HEK293 (cell line): Measurements from ENCODE around the gene IQSEC1.

Experiments used
- CTCF ChIA-PET: fragments of 350-600 bp; formaldehyde crosslinking; extraction: SDS; loops from one replicate; lab custom pipeline; 2021; ENCODE audit warnings: antibody characterized with exemption; lab: Yijun Ruan, JAX
- POLR2A ChIA-PET: fragments of 300-600 bp; formaldehyde crosslinking; extraction: SDS; loops from one replicate; lab custom pipeline; 2020; ENCODE audit warnings: antibody characterized with exemption, inconsistent platforms; lab: Yijun Ruan, JAX
- H3K27ac ChIP-seq: fragments of 200-500 bp; sonication (Bioruptor generic); 2 replicates; pipeline ENCODE4 v1.5.1; 2014; ENCODE audit warnings: low read depth, low read length, control low read depth, inconsistent platforms; ENCODE audit errors: extremely low read depth
- H3K36me3 ChIP-seq, 2 experiments: fragments of 200-500 bp in 1 of 2; sonication (Bioruptor generic) in 1 of 2; 1 replicate in 1 of 2; 2 replicates in 1 of 2; pipeline ENCODE4 v1.5.1; 2014 to 2017; ENCODE audit warnings: inconsistent platforms in 2 of 2, low read length in 2 of 2; ENCODE audit not compliant: control insufficient read depth in 2 of 2, insufficient read depth in 1 of 2
- H3K4me1 ChIP-seq: fragments of 200-500 bp; sonication (Bioruptor generic); 2 replicates; pipeline ENCODE4 v1.5.1; 2014; ENCODE audit warnings: mild to moderate bottlenecking, low read length, inconsistent platforms; ENCODE audit not compliant: control insufficient read depth, insufficient read depth
- H3K4me3 ChIP-seq: 2 replicates; pipeline ENCODE4 v1.5.1; 2011; ENCODE audit warnings: low read depth, mild to moderate bottlenecking, control low read depth, low read length, moderate library complexity
- H3K9me3 ChIP-seq: fragments of 200-500 bp; sonication (Bioruptor generic); 2 replicates; pipeline ENCODE4 v1.5.1; 2014; ENCODE audit warnings: low read depth, low read length, inconsistent platforms; ENCODE audit not compliant: control insufficient read depth, insufficient read depth
- EGR2 ChIP-seq: fragments of 450-650 bp; formaldehyde crosslinking; IDR thresholded peaks from 2 replicates; pipeline ENCODE4 v1.5.1; 2016; ENCODE audit warnings: low read depth, missing biosample characterization, missing genetic modification characterization
- SP2 ChIP-seq: fragments of 450-650 bp; formaldehyde crosslinking; IDR thresholded peaks from 2 replicates; pipeline ENCODE4 v1.5.1; 2016; ENCODE audit warnings: missing biosample characterization, missing genetic modification characterization
- WT1 ChIP-seq: fragments of 450-650 bp; formaldehyde crosslinking; IDR thresholded peaks from 2 replicates; pipeline ENCODE4 v1.5.1; 2016; ENCODE audit warnings: missing biosample characterization, missing genetic modification characterization
- ZBTB20 ChIP-seq: fragments of 450-650 bp; formaldehyde crosslinking; IDR thresholded peaks from 2 replicates; pipeline ENCODE4 v1.5.1; 2016; ENCODE audit warnings: missing biosample characterization, missing genetic modification characterization
- ZBTB48 ChIP-seq: fragments of 450-650 bp; formaldehyde crosslinking; IDR thresholded peaks from 2 replicates; pipeline ENCODE4 v1.5.1; 2016; ENCODE audit warnings: missing biosample characterization, missing genetic modification characterization
- ZBTB7A ChIP-seq: fragments of 450-650 bp; formaldehyde crosslinking; IDR thresholded peaks from 2 replicates; pipeline ENCODE4 v1.5.1; 2016; ENCODE audit warnings: low read depth, missing biosample characterization, missing genetic modification characterization
- ZFHX2 ChIP-seq: fragments of 450-650 bp; formaldehyde crosslinking; conservative IDR thresholded peaks from 2 replicates; pipeline ENCODE4 v1.5.1; 2016; ENCODE audit warnings: missing biosample characterization, missing genetic modification characterization
- ZNF16 ChIP-seq: fragments of 450-650 bp; formaldehyde crosslinking; IDR thresholded peaks from 2 replicates; pipeline ENCODE4 v1.5.1; 2016; ENCODE audit warnings: low read depth, missing biosample characterization, missing genetic modification characterization
- ZNF2 ChIP-seq: fragments of 450-650 bp; formaldehyde crosslinking; IDR thresholded peaks from 2 replicates; pipeline ENCODE4 v1.5.1; 2016; ENCODE audit warnings: missing biosample characterization, missing genetic modification characterization
- ZNF202 ChIP-seq: fragments of 450-650 bp; formaldehyde crosslinking; IDR thresholded peaks from 2 replicates; pipeline ENCODE4 v1.5.1; 2016; ENCODE audit warnings: missing biosample characterization, missing genetic modification characterization, borderline replicate concordance
- ZNF350 ChIP-seq: fragments of 450-650 bp; formaldehyde crosslinking; IDR thresholded peaks from 2 replicates; pipeline ENCODE4 v1.5.0; 2017; ENCODE audit warnings: missing biosample characterization, mild to moderate bottlenecking, missing genetic modification characterization
- ZNF362 ChIP-seq: fragments of 450-650 bp; formaldehyde crosslinking; IDR thresholded peaks from 2 replicates; pipeline ENCODE4 v1.5.1; 2016; ENCODE audit warnings: missing biosample characterization, missing genetic modification characterization
- ZNF37A ChIP-seq: fragments of 450-650 bp; IDR thresholded peaks from 2 replicates; pipeline ENCODE4 v1.5.1; 2018; ENCODE audit warnings: missing biosample characterization, missing genetic modification characterization
- ZNF404 ChIP-seq: fragments of 450-650 bp; formaldehyde crosslinking; IDR thresholded peaks from 2 replicates; pipeline ENCODE4 v1.5.1; 2017; ENCODE audit warnings: missing biosample characterization, missing genetic modification characterization
- ZNF549 ChIP-seq: fragments of 450-650 bp; IDR thresholded peaks from 2 replicates; pipeline ENCODE4 v1.5.1; 2018; ENCODE audit warnings: missing biosample characterization, missing genetic modification characterization, mild to moderate bottlenecking, inconsistent platforms, moderate library complexity
- ZNF600 ChIP-seq: fragments of 450-650 bp; formaldehyde crosslinking; IDR thresholded peaks from 2 replicates; pipeline ENCODE4 v1.5.1; 2016; ENCODE audit warnings: missing biosample characterization, missing genetic modification characterization
- ZNF654 ChIP-seq: fragments of 450-650 bp; formaldehyde crosslinking; IDR thresholded peaks from 2 replicates; pipeline ENCODE4 v1.5.1; 2016; ENCODE audit warnings: low read depth, missing biosample characterization, missing genetic modification characterization
- ZNF830 ChIP-seq: fragments of 450-650 bp; IDR thresholded peaks from 2 replicates; pipeline ENCODE4 v1.5.0; 2018; ENCODE audit warnings: missing biosample characterization, missing genetic modification characterization, low read depth, mild to moderate bottlenecking, moderate library complexity
- TF ChIP-seq, protein P1 (sequence below): fragments of 450-650 bp; formaldehyde crosslinking; IDR thresholded peaks from 2 replicates; pipeline ENCODE4 v1.5.1; 2016; ENCODE audit warnings: missing biosample characterization, missing genetic modification characterization
- TF ChIP-seq, protein P2 (sequence below): fragments of 450-650 bp; formaldehyde crosslinking; IDR thresholded peaks from 2 replicates; pipeline ENCODE4 v1.5.1; 2016; ENCODE audit warnings: missing biosample characterization, missing genetic modification characterization, low read depth

Gene IQSEC1

GRCh38 chr3:13092621-13093617, 19.7 kb upstream of the IQSEC1 start:
- H3K36me3 ChIP-seq: no peaks in the 10 kb centered on the region
- H3K4me1 ChIP-seq: no peaks in the 10 kb centered on the region
- H3K4me3 ChIP-seq: no peak overlapping the region
- POLR2A ChIA-PET: interaction anchor here (1.1 kb wide), 1 partner anchor 359 kb away, joined by 3 read pairs; no protein-coding TSS in a partner anchor
- H3K27ac ChIP-seq: no peak overlapping the region
- TF ChIP-seq ZBTB48: 0 out of 2 replicates have a peak, but pooled peaks have one; percentile 0
- TF ChIP-seq ZNF830 (tag by site-specific recombination): no peak
- no peak for TF ChIP-seq ZNF362 (tag by site-specific recombination)
- TF ChIP-seq ZBTB20 (tag by site-specific recombination): peak; percentile 62; the same call in 1 of the 2 replicates
- no peak for TF ChIP-seq ZNF202
- CTCF ChIA-PET: interaction anchor here (0.6 to 3.8 kb wide), 36 partner anchors 9 to 1111 kb away, joined by 3 to 51 read pairs (median 4); no protein-coding TSS in a partner anchor
- no peaks in the 10 kb centered on the region for H3K9me3 ChIP-seq

DNA sequence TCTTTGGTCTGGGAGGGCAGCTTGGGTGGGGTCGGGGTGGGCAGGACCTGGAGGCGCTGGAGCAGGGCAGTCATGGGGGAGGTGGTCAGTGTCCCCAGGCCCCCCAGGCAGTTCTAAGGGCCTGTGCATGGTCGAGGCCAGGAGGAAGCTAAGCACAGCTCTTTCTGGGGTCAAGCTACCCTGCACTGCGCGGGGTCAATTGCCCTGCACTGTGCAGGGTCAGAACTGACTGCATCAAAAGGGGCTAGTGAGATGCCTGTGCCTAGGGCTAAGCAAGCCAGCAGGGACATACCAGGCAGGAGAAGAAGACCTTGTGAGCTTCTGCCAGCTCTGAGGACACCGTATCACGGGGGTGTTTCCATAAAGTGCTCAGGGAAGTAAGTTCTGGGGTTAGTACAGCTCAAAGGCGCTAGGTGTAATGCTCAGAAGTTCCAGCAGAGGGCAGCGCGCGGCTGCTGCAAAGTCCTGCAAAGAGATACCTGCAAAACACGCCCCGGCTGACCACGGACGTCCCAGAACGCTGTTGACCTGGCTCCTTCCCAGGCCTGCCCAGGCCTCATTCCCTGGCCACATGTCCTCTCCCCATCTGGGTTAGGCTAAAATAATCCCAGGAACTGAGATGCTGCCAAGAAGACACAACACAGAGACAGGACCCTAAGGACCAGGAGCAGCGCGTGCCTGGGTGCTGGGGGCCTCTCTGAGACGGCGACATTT, 18.8 kb upstream of the IQSEC1 start:
- Histone ChIP-seq H3K36me3 (no peaks in the 10 kb centered on the region), H3K27ac (no peak overlapping the region), H3K4me3 (no peak overlapping the region), H3K4me1 (no peaks in the 10 kb centered on the region), H3K9me3 (no peaks in the 10 kb centered on the region)
- ChIA-PET CTCF (interaction anchor here (0.6 to 3.8 kb wide), 60 partner anchors 9 to 564 kb away, joined by 3 to 51 read pairs (median 4); partner anchors contain the start of gene HDAC11), POLR2A (interaction anchor here (1.1 kb wide), 1 partner anchor 360 kb away, joined by 3 read pairs; no protein-coding TSS in a partner anchor)
- TF ChIP-seq WT1 (tag by site-specific recombination) (no peak), ZNF362 (tag by site-specific recombination) (no peak), ZNF2 (tag by site-specific recombination) (peak; percentile 90), ZNF600 (tag by site-specific recombination) (0 out of 2 replicates have a peak, but pooled peaks have one; percentile 30), ZNF654 (peak; percentile 89), ZBTB48 (0 out of 2 replicates have a peak, but pooled peaks have one; percentile 35), SP2 (tag by site-specific recombination) (no peak)
- TF ChIP-seq, protein P1, sequence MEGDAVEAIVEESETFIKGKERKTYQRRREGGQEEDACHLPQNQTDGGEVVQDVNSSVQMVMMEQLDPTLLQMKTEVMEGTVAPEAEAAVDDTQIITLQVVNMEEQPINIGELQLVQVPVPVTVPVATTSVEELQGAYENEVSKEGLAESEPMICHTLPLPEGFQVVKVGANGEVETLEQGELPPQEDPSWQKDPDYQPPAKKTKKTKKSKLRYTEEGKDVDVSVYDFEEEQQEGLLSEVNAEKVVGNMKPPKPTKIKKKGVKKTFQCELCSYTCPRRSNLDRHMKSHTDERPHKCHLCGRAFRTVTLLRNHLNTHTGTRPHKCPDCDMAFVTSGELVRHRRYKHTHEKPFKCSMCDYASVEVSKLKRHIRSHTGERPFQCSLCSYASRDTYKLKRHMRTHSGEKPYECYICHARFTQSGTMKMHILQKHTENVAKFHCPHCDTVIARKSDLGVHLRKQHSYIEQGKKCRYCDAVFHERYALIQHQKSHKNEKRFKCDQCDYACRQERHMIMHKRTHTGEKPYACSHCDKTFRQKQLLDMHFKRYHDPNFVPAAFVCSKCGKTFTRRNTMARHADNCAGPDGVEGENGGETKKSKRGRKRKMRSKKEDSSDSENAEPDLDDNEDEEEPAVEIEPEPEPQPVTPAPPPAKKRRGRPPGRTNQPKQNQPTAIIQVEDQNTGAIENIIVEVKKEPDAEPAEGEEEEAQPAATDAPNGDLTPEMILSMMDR: peak; percentile 67

- ChIA-PET CTCF (no interaction called here), POLR2A (no interaction called here)
- Histone ChIP-seq H3K27ac (no peak overlapping the region), H3K4me1 (no peaks in the 10 kb centered on the region), H3K36me3 (no peaks in the 10 kb centered on the region), H3K4me3 (no peak overlapping the region), H3K9me3 (no peaks in the 10 kb centered on the region)
- TF ChIP-seq ZFHX2 (peak; percentile 83), EGR2 (tag by site-specific recombination) (peak; percentile 73), ZNF16 (tag by site-specific recombination) (no peak), ZNF37A (tag by site-specific recombination) (no peak), ZNF350 (tag by site-specific recombination) (no peak), ZNF549 (tag by site-specific recombination) (no peak), ZBTB7A (tag by site-specific recombination) (no peak), ZNF404 (tag by site-specific recombination) (no peak)
- TF ChIP-seq, protein P2, sequence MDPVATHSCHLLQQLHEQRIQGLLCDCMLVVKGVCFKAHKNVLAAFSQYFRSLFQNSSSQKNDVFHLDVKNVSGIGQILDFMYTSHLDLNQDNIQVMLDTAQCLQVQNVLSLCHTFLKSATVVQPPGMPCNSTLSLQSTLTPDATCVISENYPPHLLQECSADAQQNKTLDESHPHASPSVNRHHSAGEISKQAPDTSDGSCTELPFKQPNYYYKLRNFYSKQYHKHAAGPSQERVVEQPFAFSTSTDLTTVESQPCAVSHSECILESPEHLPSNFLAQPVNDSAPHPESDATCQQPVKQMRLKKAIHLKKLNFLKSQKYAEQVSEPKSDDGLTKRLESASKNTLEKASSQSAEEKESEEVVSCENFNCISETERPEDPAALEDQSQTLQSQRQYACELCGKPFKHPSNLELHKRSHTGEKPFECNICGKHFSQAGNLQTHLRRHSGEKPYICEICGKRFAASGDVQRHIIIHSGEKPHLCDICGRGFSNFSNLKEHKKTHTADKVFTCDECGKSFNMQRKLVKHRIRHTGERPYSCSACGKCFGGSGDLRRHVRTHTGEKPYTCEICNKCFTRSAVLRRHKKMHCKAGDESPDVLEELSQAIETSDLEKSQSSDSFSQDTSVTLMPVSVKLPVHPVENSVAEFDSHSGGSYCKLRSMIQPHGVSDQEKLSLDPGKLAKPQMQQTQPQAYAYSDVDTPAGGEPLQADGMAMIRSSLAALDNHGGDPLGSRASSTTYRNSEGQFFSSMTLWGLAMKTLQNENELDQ (tag by site-specific recombination): no peak
Measured at GRCh38 chr3:13088028-13089006, 15.1 kb upstream of the IQSEC1 start.
